Measurements from ENCODE around the gene ARHGEF25. TPM values are rescaled to one million over a fixed set of nuclear protein-coding genes. Genes with fewer than 3 reads are reported as not detected.

ARHGEF25 gene
- total RNA-seq, 1 experiment from 2014 or later, result 5.2 TPM

- peaks cover 12% of the 10 kb centered on the region for H3K4me1 ChIP-seq
- Mint-ChIP-seq H3K36me3 (ENCODE audit: insufficient read depth, unreplicated experiment) (no peaks in the 10 kb centered on the region), H3K27ac (ENCODE audit: unreplicated experiment) (no peak overlapping the region), H3K27me3 (ENCODE audit: insufficient read depth, unreplicated experiment) (peaks cover 4% of the 10 kb centered on the region), H3K4me1 (ENCODE audit: low read depth, unreplicated experiment) (peaks cover 16% of the 10 kb centered on the region), H3K9me3 (ENCODE audit: unreplicated experiment) (no peaks in the 10 kb centered on the region), H3K4me3 (ENCODE audit: unreplicated experiment) (no peak overlapping the region)
- BruUV-seq (replicated peaks), result no TSS peak
- DNase-seq, result no peak
- no peaks in the 10 kb centered on the region for H3K27me3 ChIP-seq (replicated peaks; ENCODE audit: control insufficient read depth, insufficient read depth, low read length)
- H3K9me3 ChIP-seq, result no peaks in the 10 kb centered on the region
- TF ChIP-seq CTCF (IDR thresholded peaks at IDR 0.05; ENCODE audit: insufficient read depth in 1 of 2, low read depth in 1 of 2, low read length in 1 of 2, severe bottlenecking in 1 of 2, unreplicated experiment in 1 of 2), result no peak
- no peaks in the 10 kb centered on the region for H3K36me3 ChIP-seq (ENCODE audit: control insufficient read depth, insufficient read depth, low read length)
- POLR2A ChIA-PET, result no interaction called here
- no peak overlapping the region for H3K4me3 ChIP-seq (ENCODE audit: low read depth, low read length)
- intact Hi-C loops (cut with micrococcal nuclease; ENCODE audit: unreplicated experiment), result loop anchor here (5.0 kb wide), 1 partner anchor 108 kb away; the partner anchor contains the start of gene OS9
- CTCF ChIA-PET, result interaction anchor here (1.0 to 2.3 kb wide), 8 partner anchors 20 to 151 kb away, joined by 4 to 17 read pairs (median 9); partner anchors contain the start of genes ARHGEF25 and B4GALNT1
Observed at GRCh38 chr12:57584050-57584449, 27.2 kb upstream of the ARHGEF25 start.

- no peaks in the 10 kb centered on the region for H3K9me3 ChIP-seq
- no peak for DNase-seq
- H3K4me3 ChIP-seq (ENCODE audit: low read depth, low read length), result no peak overlapping the region
- Mint-ChIP-seq H3K4me1 (ENCODE audit: low read depth, unreplicated experiment) (peaks cover 12% of the 10 kb centered on the region), H3K27ac (ENCODE audit: unreplicated experiment) (no peak overlapping the region), H3K27me3 (ENCODE audit: insufficient read depth, unreplicated experiment) (peaks cover 4% of the 10 kb centered on the region), H3K36me3 (ENCODE audit: insufficient read depth, unreplicated experiment) (no peaks in the 10 kb centered on the region), H3K9me3 (ENCODE audit: unreplicated experiment) (no peaks in the 10 kb centered on the region), H3K4me3 (ENCODE audit: unreplicated experiment) (no peak overlapping the region)
- POLR2A ChIA-PET, result no interaction called here
- BruUV-seq (replicated peaks), result no TSS peak
- H3K27me3 ChIP-seq (replicated peaks; ENCODE audit: control insufficient read depth, insufficient read depth, low read length), result no peaks in the 10 kb centered on the region
- no peaks in the 10 kb centered on the region for H3K36me3 ChIP-seq (ENCODE audit: control insufficient read depth, insufficient read depth, low read length)
- CTCF ChIA-PET, result interaction anchor here (0.6 to 1.7 kb wide), 3 partner anchors 35 to 103 kb away, joined by 3 to 10 read pairs (median 4); no protein-coding TSS in a partner anchor
- peaks cover 6% of the 10 kb centered on the region for H3K4me1 ChIP-seq
- TF ChIP-seq CTCF (IDR thresholded peaks at IDR 0.05; ENCODE audit: insufficient read depth in 1 of 2, low read depth in 1 of 2, low read length in 1 of 2, severe bottlenecking in 1 of 2, unreplicated experiment in 1 of 2), result no peak
- intact Hi-C loops (cut with micrococcal nuclease; ENCODE audit: unreplicated experiment), result loop anchor here (5.0 kb wide), 1 partner anchor 108 kb away; the partner anchor contains the start of gene OS9
Observed at GRCh38 chr12:57584690-57585089, 26.5 kb upstream of the ARHGEF25 start.

GRCh38 chr12:57585156-57585555 lies 26.1 kb upstream of the ARHGEF25 start:
- no peak overlapping the region for H3K4me3 Mint-ChIP-seq (ENCODE audit: unreplicated experiment)
- ChIA-PET CTCF (interaction anchor here (0.6 to 1.7 kb wide), 3 partner anchors 35 to 102 kb away, joined by 3 to 10 read pairs (median 4); no protein-coding TSS in a partner anchor), POLR2A (no interaction called here)
- intact Hi-C loops (cut with micrococcal nuclease; ENCODE audit: unreplicated experiment), result no loop called here
- H3K36me3 Mint-ChIP-seq (ENCODE audit: insufficient read depth, unreplicated experiment), result peaks cover 1% of the 10 kb centered on the region
- H3K9me3 ChIP-seq, result no peaks in the 10 kb centered on the region
- no peaks in the 10 kb centered on the region for H3K9me3 Mint-ChIP-seq (ENCODE audit: unreplicated experiment)
- TF ChIP-seq CTCF (IDR thresholded peaks at IDR 0.05; ENCODE audit: insufficient read depth in 1 of 2, low read depth in 1 of 2, low read length in 1 of 2, severe bottlenecking in 1 of 2, unreplicated experiment in 1 of 2), result no peak
- no peak overlapping the region for H3K27ac Mint-ChIP-seq (ENCODE audit: unreplicated experiment)
- no peak overlapping the region for H3K4me3 ChIP-seq (ENCODE audit: low read depth, low read length)
- H3K27me3 ChIP-seq (replicated peaks; ENCODE audit: control insufficient read depth, insufficient read depth, low read length), result no peaks in the 10 kb centered on the region
- peaks cover 1% of the 10 kb centered on the region; the same call in 1 of the 2 replicates for H3K4me1 ChIP-seq
- BruUV-seq (replicated peaks), result no TSS peak
- peaks cover 4% of the 10 kb centered on the region for H3K27me3 Mint-ChIP-seq (ENCODE audit: insufficient read depth, unreplicated experiment)
- peaks cover 9% of the 10 kb centered on the region for H3K4me1 Mint-ChIP-seq (ENCODE audit: low read depth, unreplicated experiment)
- no peaks in the 10 kb centered on the region for H3K36me3 ChIP-seq (ENCODE audit: control insufficient read depth, insufficient read depth, low read length)
- DNase-seq, result no peak

All from Caco-2 (cell line).